GM11168 (cell line): ENCODE results near the gene TARS3.
"Not testable (repeated sequence)": the region's sequence is repeated elsewhere in the genome, so short reads cannot be mapped to it uniquely, and the experiment has no call there.

Experiments used
- in situ Hi-C: fragments of 300-500 bp; cut with MboI; formaldehyde crosslinking; loops from one replicate; pipeline ENCODE4 v1.12.0; 2022; ENCODE audit warnings: low sequenced_read_pairs; ENCODE audit not compliant: unreplicated experiment

The TARS3 gene

DNA sequence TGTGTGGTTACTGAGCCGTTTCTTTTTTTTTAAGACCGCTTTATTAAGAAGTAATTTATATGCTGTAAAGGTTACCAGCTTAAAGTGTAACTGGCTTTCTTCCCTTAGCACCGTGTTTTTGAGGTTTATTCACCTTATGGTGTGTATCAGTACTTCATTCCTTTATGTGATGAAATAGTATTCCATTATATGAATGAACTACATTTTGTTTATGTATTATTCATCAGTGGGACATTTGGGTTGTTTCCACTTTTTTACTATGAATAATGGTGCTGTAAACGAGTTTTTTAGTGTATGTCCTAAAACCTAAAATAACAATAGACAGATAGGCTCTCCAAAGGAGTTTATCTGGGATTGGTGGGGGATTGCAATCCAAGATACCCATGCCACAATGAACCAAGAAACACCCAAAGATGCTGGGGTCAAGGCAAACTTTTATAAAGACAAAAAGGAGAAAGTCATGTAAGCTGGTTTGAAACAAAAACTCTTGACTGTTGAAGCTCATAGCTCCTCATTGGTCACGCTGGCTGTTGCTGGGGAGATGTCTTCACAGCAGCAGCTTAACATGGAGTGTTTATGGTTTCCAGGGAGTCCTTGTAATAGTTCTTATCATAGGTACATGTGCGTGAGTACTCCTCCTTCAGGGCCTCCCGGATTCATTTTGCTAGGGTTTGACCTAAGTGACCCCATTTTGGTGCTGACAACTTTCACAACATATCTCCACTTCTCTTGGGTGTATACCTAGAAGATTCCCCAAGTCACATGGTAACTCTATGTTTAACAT lies 88.1 kb downstream of the TARS3 start:
- in situ Hi-C loops, result no loop called here

GRCh38 chr15:101633356-101633755 lies 90.9 kb downstream of the TARS3 start:
- in situ Hi-C loops, result no loop called here

DNA sequence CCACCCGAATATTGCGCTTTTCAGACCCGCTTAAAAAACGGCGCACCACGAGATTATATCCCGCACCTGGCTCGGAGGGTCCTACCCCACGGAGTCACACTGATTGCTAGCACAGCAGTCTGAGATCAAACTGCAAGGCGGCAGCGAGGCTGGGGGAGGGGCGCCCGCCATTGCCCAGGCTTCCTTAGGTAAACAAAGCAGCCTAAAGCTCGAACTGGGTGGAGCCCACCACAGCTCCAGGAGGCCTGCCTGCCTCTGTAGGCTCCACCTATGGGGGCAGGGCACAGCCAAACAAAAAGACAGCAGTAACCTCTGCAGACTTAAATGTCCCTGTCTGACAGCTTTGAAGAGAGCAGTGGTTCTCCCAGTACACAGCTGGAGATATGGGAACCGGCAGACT lies 97.5 kb downstream of the TARS3 start:
- in situ Hi-C loops, result not testable (repeated sequence)

DNA sequence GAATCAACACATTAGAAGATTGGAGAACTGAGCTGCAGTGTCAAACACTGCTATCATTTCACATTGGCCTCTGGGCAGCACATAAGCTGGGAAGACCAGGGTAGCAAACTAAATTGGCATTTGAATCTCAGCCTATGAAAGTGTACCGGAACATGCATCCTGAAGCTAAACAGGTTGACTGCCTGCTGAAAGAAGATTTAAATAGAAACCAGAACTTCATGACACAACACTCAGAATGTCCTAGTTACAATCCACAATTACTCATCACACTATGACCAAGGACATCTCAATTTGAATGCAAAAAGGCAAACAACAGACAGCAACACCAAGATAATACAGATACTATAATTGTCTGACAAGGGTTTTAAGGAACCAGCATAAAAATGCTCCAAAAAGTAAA lies 98.3 kb downstream of the TARS3 start:
- in situ Hi-C loops, result no loop called here

- in situ Hi-C loops, result no loop called here
Measured at GRCh38 chr15:101625184-101625583, 99.1 kb downstream of the TARS3 start.

DNA sequence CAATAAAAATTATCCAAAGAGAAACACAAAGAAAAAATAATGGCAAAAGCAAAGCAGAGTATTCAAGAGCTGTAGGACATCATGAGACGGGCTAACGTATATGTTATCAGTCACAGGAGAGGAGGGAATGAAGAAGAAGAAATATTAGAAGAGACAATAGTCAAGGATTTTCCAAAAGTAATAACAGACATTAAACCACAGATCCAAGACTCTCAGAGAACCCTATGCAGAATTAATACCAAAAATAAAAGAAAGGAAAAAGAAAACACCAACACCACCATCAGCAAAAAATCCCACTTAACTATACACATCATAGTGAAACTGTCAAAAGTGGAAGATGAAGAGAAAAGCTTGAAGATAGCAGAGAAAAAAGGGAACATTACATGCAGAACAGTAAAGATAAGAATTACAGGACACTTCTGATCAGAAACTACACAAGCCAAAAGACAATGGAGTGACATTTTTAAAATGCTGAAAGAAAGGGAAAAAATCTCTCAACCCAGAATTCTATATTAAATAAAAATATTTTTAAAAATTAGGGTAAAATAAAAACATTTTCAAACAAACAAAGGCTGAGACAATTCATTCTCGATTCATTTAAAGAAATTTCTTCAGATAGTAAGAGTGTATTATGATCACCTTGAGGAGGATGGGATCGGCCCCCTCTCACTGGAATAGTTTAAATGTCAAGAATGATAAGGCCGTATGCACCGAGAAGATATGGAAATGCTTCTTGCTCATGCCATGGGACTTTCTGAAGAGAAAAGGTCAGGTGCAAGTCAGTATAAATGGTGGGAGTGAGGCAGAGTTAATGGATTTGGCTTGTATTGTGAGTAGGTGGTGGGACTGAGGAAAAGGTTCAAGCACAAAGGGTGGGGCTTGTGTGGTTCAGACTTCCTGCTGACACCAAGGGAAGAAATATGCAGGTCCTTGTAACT lies 100.6 kb downstream of the TARS3 start:
- in situ Hi-C loops, result no loop called here

DNA sequence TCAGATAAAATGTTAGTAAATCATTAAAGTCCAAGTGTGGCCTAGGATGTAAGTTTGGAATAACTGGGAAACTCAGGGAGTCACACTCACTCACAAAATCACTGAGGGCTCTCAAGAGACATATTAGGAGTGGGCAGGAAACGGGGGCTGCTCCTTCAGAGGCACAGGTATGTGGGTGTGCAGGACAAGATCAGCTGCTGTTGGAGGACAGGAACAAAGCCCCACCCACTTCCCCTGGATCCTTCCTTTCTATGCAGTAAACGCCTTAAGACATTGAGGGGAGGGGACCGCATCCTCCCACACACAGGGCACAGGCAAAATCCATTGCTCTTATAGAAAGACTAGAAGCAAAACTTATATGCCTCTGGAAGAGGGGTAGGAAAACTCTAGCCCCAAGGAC lies 102.3 kb downstream of the TARS3 start:
- in situ Hi-C loops, result no loop called here

DNA sequence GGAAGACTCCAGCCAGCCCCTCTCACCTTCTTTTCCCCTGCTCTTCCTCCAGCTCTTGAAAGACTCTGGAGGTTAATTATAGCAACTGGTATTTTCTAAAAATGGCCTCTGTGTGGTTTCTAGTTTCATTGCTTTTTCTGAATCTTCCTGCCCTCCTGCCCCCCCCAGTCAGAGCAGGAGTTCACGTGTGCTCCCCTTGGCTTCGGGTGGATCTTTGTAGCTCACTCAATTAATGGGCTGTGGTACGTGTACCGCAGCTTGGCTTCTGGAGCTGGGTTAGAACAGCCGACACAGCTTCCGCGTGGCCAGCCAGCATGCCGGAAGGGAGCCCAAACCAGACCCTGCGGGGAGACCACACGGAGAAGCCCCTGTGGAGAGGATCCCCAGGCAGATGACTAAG lies 103.6 kb downstream of the TARS3 start:
- in situ Hi-C loops, result no loop called here

GRCh38 chr15:101619615-101619865 lies 104.7 kb downstream of the TARS3 start:
- in situ Hi-C loops, result no loop called here

- in situ Hi-C loops, result no loop called here
Measured at GRCh38 chr15:101618851-101619614, 105.2 kb downstream of the TARS3 start.

DNA sequence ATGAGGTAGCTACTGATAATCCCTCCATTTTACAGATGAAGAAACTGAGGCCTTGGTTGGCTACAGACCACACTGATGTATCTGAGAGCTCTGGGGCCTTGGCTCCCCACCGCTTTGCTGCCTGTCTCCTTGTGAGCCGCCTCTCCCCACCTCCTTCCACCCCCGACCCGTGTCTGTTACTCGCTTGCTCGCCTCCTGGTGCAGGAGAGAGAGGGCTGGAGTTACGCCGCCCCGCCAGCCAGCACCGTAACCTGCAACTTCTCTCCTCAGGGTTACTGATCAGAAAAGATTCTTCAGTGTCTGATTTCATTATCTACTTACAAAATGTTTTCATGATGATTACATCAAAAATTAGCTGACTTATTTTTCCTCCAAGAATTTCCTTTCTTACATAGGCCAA lies 106.2 kb downstream of the TARS3 start:
- in situ Hi-C loops, result no loop called here

DNA sequence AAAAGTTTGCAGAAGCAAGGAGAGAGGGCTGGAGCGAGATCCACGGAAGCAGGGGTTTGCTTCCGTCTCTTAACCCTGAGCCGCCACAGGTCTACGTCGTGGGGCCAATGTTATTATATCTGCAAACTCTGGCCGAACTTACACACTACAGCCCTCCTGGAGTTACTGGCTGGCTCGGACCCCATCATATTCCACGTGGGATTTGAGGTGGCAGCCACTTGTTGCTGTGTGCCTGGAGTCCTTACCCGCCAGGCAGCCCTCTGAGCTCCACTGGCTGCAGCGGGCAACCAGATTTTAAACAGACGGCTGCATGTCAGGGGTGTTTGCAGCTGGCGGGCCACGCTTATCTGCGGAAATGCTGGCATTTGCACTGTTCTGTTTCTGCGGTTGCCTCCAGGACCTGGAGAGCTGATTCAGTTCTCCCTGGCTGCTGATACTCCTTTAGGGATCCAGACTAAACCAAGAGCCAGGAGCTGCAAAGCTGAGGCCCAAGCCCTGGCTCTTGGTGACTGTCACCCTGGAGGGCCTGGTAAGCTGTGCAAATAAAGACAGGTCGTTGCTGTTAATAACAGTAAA lies 106.8 kb downstream of the TARS3 start:
- in situ Hi-C loops, result no loop called here

DNA sequence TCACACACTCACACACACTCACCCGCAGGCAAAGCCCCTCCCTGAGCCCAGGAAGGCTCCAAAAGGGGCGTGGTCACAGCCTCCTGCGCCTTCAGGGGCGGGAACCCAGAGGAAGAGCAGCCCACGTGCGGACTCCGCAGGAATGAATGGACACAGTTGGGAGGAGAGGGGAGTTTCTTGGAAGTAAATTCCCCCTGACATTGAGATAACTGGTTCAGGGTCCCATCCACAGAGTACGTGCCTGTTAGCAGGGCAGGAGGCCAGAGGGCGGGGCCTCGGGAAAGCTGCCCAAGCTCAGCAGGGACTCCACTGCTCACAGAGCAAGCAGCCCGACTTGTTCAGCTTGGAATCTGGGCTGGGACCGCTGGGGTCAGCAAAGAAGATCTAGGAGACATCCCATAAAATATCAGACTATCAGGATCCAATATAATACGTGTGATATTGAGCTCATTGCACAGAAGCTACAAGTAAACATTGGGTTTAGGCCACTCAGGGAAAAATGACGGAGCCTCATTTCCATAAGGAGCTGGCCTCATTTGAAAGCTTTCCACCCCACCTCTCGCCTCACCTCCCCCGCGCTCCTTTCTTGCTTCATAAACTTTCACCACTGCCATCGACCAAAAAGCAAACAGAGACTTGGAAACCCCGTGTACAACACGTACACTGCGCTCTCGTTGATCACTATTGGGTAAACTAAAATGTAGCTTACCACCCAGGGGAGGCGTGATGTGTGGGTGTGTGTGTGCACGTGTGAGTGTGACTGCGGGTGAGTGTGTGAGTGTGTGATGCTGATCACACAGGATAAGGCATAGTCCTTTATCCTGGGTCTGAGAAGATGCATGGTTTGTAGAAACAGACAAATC lies 108.1 kb downstream of the TARS3 start:
- in situ Hi-C loops, result no loop called here

DNA sequence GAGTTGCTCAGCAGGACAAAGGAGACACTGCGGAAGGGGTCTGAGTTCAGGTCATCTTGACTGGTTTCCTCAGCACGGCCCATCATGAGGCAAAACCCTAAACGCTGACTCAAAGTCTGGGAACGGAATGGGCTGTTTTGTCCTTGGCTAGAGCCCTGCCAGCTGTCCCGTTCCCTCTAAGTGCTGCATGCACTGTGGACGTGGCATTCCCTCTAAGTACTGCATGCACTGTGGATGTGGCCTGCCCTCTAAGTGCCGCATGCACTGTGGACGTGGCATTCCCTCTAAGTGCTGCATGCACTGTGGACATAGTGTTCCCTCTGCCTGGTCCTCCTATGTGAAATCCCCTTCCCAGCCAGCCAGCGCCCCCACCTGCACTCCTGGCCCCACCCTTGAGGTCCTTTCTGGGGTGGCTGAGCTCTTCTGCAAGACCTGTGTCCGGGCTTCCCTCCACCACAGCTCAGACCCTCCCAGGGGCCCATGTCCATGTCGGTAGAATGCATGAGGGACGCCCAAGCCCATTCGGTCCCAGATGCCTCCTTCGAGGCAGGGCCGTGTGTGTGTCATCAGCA lies 108.8 kb downstream of the TARS3 start:
- in situ Hi-C loops, result no loop called here

- in situ Hi-C loops, result no loop called here
Measured at GRCh38 chr15:101614761-101615160, 109.5 kb downstream of the TARS3 start.

GRCh38 chr15:101614001-101614585 lies 110.2 kb downstream of the TARS3 start:
- in situ Hi-C loops, result no loop called here

- in situ Hi-C loops, result no loop called here
Measured at GRCh38 chr15:101613130-101614000, 110.9 kb downstream of the TARS3 start.

DNA sequence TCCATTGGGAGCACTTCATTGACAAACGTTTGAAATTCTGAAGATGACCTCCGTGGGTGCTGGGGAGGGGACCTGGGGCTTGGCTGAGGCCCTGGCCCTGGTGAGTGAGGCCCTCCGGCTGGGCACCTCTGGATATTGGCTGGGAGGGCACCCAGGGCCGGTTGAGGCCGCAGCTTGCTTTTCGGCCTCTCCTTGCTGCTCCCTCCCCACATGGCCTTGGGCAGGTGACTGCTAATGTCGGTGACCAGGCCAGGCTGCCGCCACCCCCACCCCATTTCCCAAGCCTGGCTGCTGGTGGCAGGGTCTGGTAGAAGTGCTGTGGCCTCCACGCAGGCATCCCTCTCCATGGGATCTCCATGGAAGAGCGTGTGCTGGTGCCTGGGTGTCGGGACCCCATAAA lies 111.6 kb downstream of the TARS3 start:
- in situ Hi-C loops, result no loop called here
